Measurements from ENCODE around the gene CHGA.

CHGA gene

GRCh38 chr14:92952481-92953298 is 29.7 kb downstream of the CHGA start:
- no peak overlapping the region for H2AFZ ChIP-seq
- H3K4me2 ChIP-seq (ENCODE audit: low read length) = no peak overlapping the region
- no peak overlapping the region for H3K4me3 ChIP-seq (ENCODE audit: low read depth, low read length)
- H3K36me3 ChIP-seq (ENCODE audit: control insufficient read depth, insufficient read depth, low read length) = no peaks in the 10 kb centered on the region
- no peak overlapping the region for H3K9ac ChIP-seq
- H3K9me3 ChIP-seq (ENCODE audit: control insufficient read depth, low read length) = no peaks in the 10 kb centered on the region
- peaks cover 9% of the 10 kb centered on the region for H3K79me2 ChIP-seq
- H3K4me1 ChIP-seq = peaks cover 3% of the 10 kb centered on the region
- no peak overlapping the region for H3K27ac ChIP-seq
- no peak for TF ChIP-seq CTCF (IDR thresholded peaks at IDR 0.05)
- H3K27me3 ChIP-seq (ENCODE audit: control insufficient read depth, insufficient read depth, low read length) = no peaks in the 10 kb centered on the region

GRCh38 chr14:92953526-92953925 is 30.6 kb downstream of the CHGA start:
- H3K36me3 ChIP-seq (ENCODE audit: control insufficient read depth, insufficient read depth, low read length) = no peaks in the 10 kb centered on the region
- no peak overlapping the region for H3K4me2 ChIP-seq (ENCODE audit: low read length)
- peaks cover 9% of the 10 kb centered on the region for H3K79me2 ChIP-seq
- no peak for TF ChIP-seq CTCF (IDR thresholded peaks at IDR 0.05)
- H2AFZ ChIP-seq = no peak overlapping the region
- no peaks in the 10 kb centered on the region for H3K9me3 ChIP-seq (ENCODE audit: control insufficient read depth, low read length)
- H3K4me3 ChIP-seq (ENCODE audit: low read depth, low read length) = no peak overlapping the region
- no peaks in the 10 kb centered on the region for H3K27me3 ChIP-seq (ENCODE audit: control insufficient read depth, insufficient read depth, low read length)
- peaks cover 3% of the 10 kb centered on the region for H3K4me1 ChIP-seq
- H3K9ac ChIP-seq = no peak overlapping the region
- no peak overlapping the region for H3K27ac ChIP-seq

GRCh38 chr14:92954933-92955332 is 32.0 kb downstream of the CHGA start:
- TF ChIP-seq CTCF (IDR thresholded peaks at IDR 0.05) = no peak
- no peak overlapping the region for H2AFZ ChIP-seq
- no peak overlapping the region for H3K4me3 ChIP-seq (ENCODE audit: low read depth, low read length)
- peaks cover 3% of the 10 kb centered on the region for H3K4me1 ChIP-seq
- no peaks in the 10 kb centered on the region for H3K27me3 ChIP-seq (ENCODE audit: control insufficient read depth, insufficient read depth, low read length)
- no peaks in the 10 kb centered on the region for H3K9me3 ChIP-seq (ENCODE audit: control insufficient read depth, low read length)
- H3K36me3 ChIP-seq (ENCODE audit: control insufficient read depth, insufficient read depth, low read length) = no peaks in the 10 kb centered on the region
- H3K4me2 ChIP-seq (ENCODE audit: low read length) = no peak overlapping the region
- H3K9ac ChIP-seq = no peak overlapping the region
- H3K27ac ChIP-seq = no peak overlapping the region
- peaks cover 9% of the 10 kb centered on the region for H3K79me2 ChIP-seq

- TF ChIP-seq CTCF (IDR thresholded peaks at IDR 0.05) = no peak
- H3K36me3 ChIP-seq (ENCODE audit: control insufficient read depth, insufficient read depth, low read length) = no peaks in the 10 kb centered on the region
- no peaks in the 10 kb centered on the region for H3K9me3 ChIP-seq (ENCODE audit: control insufficient read depth, low read length)
- no peak overlapping the region for H3K4me2 ChIP-seq (ENCODE audit: low read length)
- no peaks in the 10 kb centered on the region for H3K27me3 ChIP-seq (ENCODE audit: control insufficient read depth, insufficient read depth, low read length)
- no peak overlapping the region for H3K27ac ChIP-seq
- H3K79me2 ChIP-seq = peaks cover 9% of the 10 kb centered on the region
- H2AFZ ChIP-seq = no peak overlapping the region
- H3K4me1 ChIP-seq = peaks cover 3% of the 10 kb centered on the region
- no peak overlapping the region for H3K9ac ChIP-seq
- H3K4me3 ChIP-seq (ENCODE audit: low read depth, low read length) = no peak overlapping the region
These were observed 32.4 kb downstream of the CHGA start for GRCh38 chr14:92955381-92955780.

- H3K79me2 ChIP-seq = no peaks in the 10 kb centered on the region
- no peak overlapping the region for H3K27ac ChIP-seq
- H3K36me3 ChIP-seq (ENCODE audit: control insufficient read depth, insufficient read depth, low read length) = no peaks in the 10 kb centered on the region
- H3K4me3 ChIP-seq (ENCODE audit: low read depth, low read length) = no peak overlapping the region
- no peak overlapping the region for H3K9ac ChIP-seq
- TF ChIP-seq CTCF (IDR thresholded peaks at IDR 0.05) = no peak
- H3K4me1 ChIP-seq = no peaks in the 10 kb centered on the region
- H3K4me2 ChIP-seq (ENCODE audit: low read length) = no peak overlapping the region
- no peaks in the 10 kb centered on the region for H3K27me3 ChIP-seq (ENCODE audit: control insufficient read depth, insufficient read depth, low read length)
- H3K9me3 ChIP-seq (ENCODE audit: control insufficient read depth, low read length) = no peaks in the 10 kb centered on the region
- H2AFZ ChIP-seq = no peak overlapping the region
These were observed 34.0 kb downstream of the CHGA start for GRCh38 chr14:92956961-92957360.

Data from parathyroid adenoma (tissue), 2 donors.